K562 (cell line): ENCODE measurements around the gene CNGA1. TPM values are rescaled to one million over a fixed set of nuclear protein-coding genes. Genes with fewer than 3 reads are reported as not detected.
A peak's percentile ranks its signal among the peaks of the same experiment; 100 is the strongest.

Experiments
- ATF3 ChIP-seq, 2 experiments: fragments of 450-650 bp in 1 of 2; sonication (generic) in 1 of 2; formaldehyde crosslinking in 1 of 2; IDR thresholded peaks in 1 of 2; conservative IDR thresholded peaks in 1 of 2; 2 replicates each; pipeline versions ENCODE4 v1.6.1 to v1.8.1; 2016 to 2023; ENCODE audit warnings: mild to moderate bottlenecking in 2 of 2, moderate library complexity in 2 of 2, inconsistent platforms in 1 of 2, missing genetic modification reagents in 1 of 2
- ATF6 ChIP-seq: sonication (generic); formaldehyde crosslinking; IDR thresholded peaks from 2 replicates; pipeline ENCODE4 v1.4.0; 2020; ENCODE audit warnings: mild to moderate bottlenecking, missing genetic modification reagents
- BCOR ChIP-seq: fragments of 450-650 bp; IDR thresholded peaks from 2 replicates; pipeline ENCODE4 v1.6.1; 2016
- CREB3 ChIP-seq: fragments of 450-650 bp; conservative IDR thresholded peaks from 2 replicates; pipeline ENCODE4 v1.6.1; 2016; ENCODE audit warnings: missing genetic modification characterization, low read depth, mild to moderate bottlenecking, missing compliant biosample characterization, moderate library complexity
- CXXC5 ChIP-seq: fragments of 250-450 bp; sonication (Bioruptor Pico); IDR thresholded peaks from 2 replicates; pipeline ENCODE4 v1.8.0; 2022; ENCODE audit warnings: inconsistent platforms, mild to moderate bottlenecking, moderate library complexity
- FOXO4 ChIP-seq: fragments of 450-650 bp; formaldehyde crosslinking; IDR thresholded peaks from 2 replicates; pipeline ENCODE4 v1.4.0; 2020; ENCODE audit warnings: mild to moderate bottlenecking, moderate library complexity
- MNT ChIP-seq, 2 experiments: fragments of 450-650 bp; conservative IDR thresholded peaks; 2 replicates each; pipeline ENCODE4 v1.6.1; 2017; ENCODE audit warnings: mild to moderate bottlenecking in 2 of 2, moderate library complexity in 2 of 2
- PCBP2 ChIP-seq: fragments of 200-400 bp; formaldehyde crosslinking; IDR thresholded peaks from 2 replicates; pipeline ENCODE4 v1.6.1; 2018; ENCODE audit warnings: low read length, low read depth, mild to moderate bottlenecking, moderate library complexity; ENCODE audit not compliant: poor library complexity, severe bottlenecking
- RUNX1 ChIP-seq: sonication (generic); IDR thresholded peaks from 2 replicates; pipeline ENCODE4 v1.6.1; 2016; ENCODE audit warnings: antibody characterized with exemption, low read depth
- SMARCE1 ChIP-seq: fragments of 450-650 bp; IDR thresholded peaks from 2 replicates; pipeline ENCODE4 v1.7.1; 2016; ENCODE audit warnings: mild to moderate bottlenecking
- TCF7L2 ChIP-seq: fragments of 150-350 bp; IDR thresholded peaks from 2 replicates; pipeline ENCODE4 v1.6.1; 2016; ENCODE audit warnings: low read depth, mild to moderate bottlenecking, low read length, moderate library complexity
- USF2 ChIP-seq: sonication (generic); formaldehyde crosslinking; IDR thresholded peaks from 2 replicates; pipeline ENCODE4 v1.5.0; 2020; ENCODE audit warnings: missing genetic modification reagents
- ZBTB2 ChIP-seq: fragments of 450-650 bp; IDR thresholded peaks from 2 replicates; pipeline ENCODE4 v1.6.1; 2016; ENCODE audit warnings: antibody characterized with exemption
- ZEB2 ChIP-seq: fragments of 450-650 bp; IDR thresholded peaks from 2 replicates; pipeline ENCODE4 v1.6.1; 2016
- ZNF311 ChIP-seq: fragments of 250-450 bp; sonication (Bioruptor Pico); IDR thresholded peaks from 2 replicates; pipeline ENCODE4 v1.4.0; 2020; ENCODE audit warnings: mild to moderate bottlenecking, moderate library complexity
- ZNF507 ChIP-seq: conservative IDR thresholded peaks from 2 replicates; pipeline ENCODE4 v1.6.1; 2017; ENCODE audit warnings: missing genetic modification characterization, missing compliant biosample characterization
- ZZZ3 ChIP-seq: fragments of 450-650 bp; IDR thresholded peaks from 2 replicates; pipeline ENCODE4 v1.6.1; 2016; ENCODE audit warnings: antibody characterized with exemption, mild to moderate bottlenecking, moderate library complexity
- polyA plus RNA-seq, 8 experiments: library from polyadenylated mRNA; depleted of rRNA in 4 of 8; stranded (reverse) in 5 of 8; unstranded in 3 of 8; fragments of >200 nt; fragmentation: Nextera tagmentation in 2 of 8; fragmentation: Illumina TruSeq in 1 of 8; extraction: Ambion mirVana in 2 of 8; extraction: Trizol in 1 of 8; gene quantifications; 2 replicates each; pipeline versions ENCODE4 v1.2.1 to v1.2.3, GENCODE V29; 2011 to 2014; ENCODE audit warnings: inconsistent platforms in 1 of 8, missing spikeins in 1 of 8
- total RNA-seq, 7 experiments: library from RNA; depleted of rRNA in 6 of 7; stranded (reverse); fragments of >200 nt in 6 of 7; fragmentation: Illumina TruSeq in 2 of 7; extraction: Trizol in 2 of 7; gene quantifications; 2 replicates each; pipeline versions ENCODE4 v1.2.1 to v1.2.3, GENCODE V29; 2011 to 2021; ENCODE audit warnings: low replicate concordance in 1 of 7

The CNGA1 gene
- total and polyA plus RNA-seq, 9 of the 15 experiments (the other 6 are each of a cell fraction or from before 2014, with no cell fraction given) = 0.03 to 0.29 (median 0.04) TPM; not detected in 5

- peak; percentile 88; the same call in 1 of the 2 replicates for TF ChIP-seq ATF6 (CRISPR knock-in tag)
- peak; percentile 57; the same call in 1 of the 2 replicates for TF ChIP-seq ZEB2
- peak; percentile 48; the same call in 1 of the 2 replicates for TF ChIP-seq TCF7L2
- TF ChIP-seq MNT (conservative IDR thresholded peaks at IDR 0.05) = peak; percentile 92 to 95
- TF ChIP-seq CREB3 (tag) = no peak
- peak; percentile 35; the same call in 1 of the 2 replicates for TF ChIP-seq ZBTB2
- TF ChIP-seq PCBP2 = no peak
- peak; percentile 62 for TF ChIP-seq USF2
- TF ChIP-seq ZNF311 (CRISPR knock-in tag) = no peak
- no peak for TF ChIP-seq ZZZ3
- no peak for TF ChIP-seq FOXO4
- peak; percentile 95 for TF ChIP-seq CXXC5 (CRISPR knock-in tag)
- TF ChIP-seq BCOR = no peak; the same call in 1 of the 2 replicates
- no peak for TF ChIP-seq ATF3 (IDR thresholded peaks at IDR 0.05)
- TF ChIP-seq ATF3 (CRISPR knock-in tag; conservative IDR thresholded peaks at IDR 0.05) = no peak
- TF ChIP-seq RUNX1 = 0 out of 2 replicates have a peak, but pooled peaks have one; percentile 12
- no peak for TF ChIP-seq ZNF507 (tag)
- no peak for TF ChIP-seq SMARCE1
Measured at GRCh38 chr4:47914220-47914925, 102.1 kb downstream of the CNGA1 start, which contains the start of gene NFXL1 (continued).
